Upper lobe of right lung (tissue), 1 donor: ENCODE measurements around the gene TCF12. TPM values are rescaled to one million over a fixed set of nuclear protein-coding genes. Genes with fewer than 3 reads are reported as not detected.

Experiments
- ATAC-seq: fragments of 200-7000 bp; cut with Tn5 transposase; one replicate; pipeline ENCODE4 v1.9.1; 2020; ENCODE audit warnings: mild to moderate bottlenecking, moderate library complexity
- DNase-seq: peaks from one replicate; pipeline ENCODE4 v3.0.0-alpha.2; 2020
- H3K27ac ChIP-seq: fragments of 200-600 bp; one replicate; pipeline ENCODE4 v1.8.0; 2022
- H3K27me3 ChIP-seq: fragments of 200-600 bp; one replicate; pipeline ENCODE4 v1.8.0; 2022; ENCODE audit warnings: mild to moderate bottlenecking
- H3K36me3 ChIP-seq: fragments of 200-600 bp; one replicate; pipeline ENCODE4 v1.8.0; 2022
- H3K4me1 ChIP-seq: fragments of 200-600 bp; one replicate; pipeline ENCODE4 v1.8.0; 2022
- H3K4me3 ChIP-seq: fragments of 200-600 bp; one replicate; pipeline ENCODE4 v1.8.0; 2022; ENCODE audit warnings: mild to moderate bottlenecking
- H3K9me3 ChIP-seq: fragments of 200-600 bp; one replicate; pipeline ENCODE4 v1.8.0; 2022
- CTCF ChIP-seq: fragments of 200-600 bp; IDR thresholded peaks from one replicate; pipeline ENCODE4 v1.8.0; 2022; ENCODE audit warnings: antibody characterized with exemption
- intact Hi-C: fragments of 100-400 bp; cut with DNase I; formaldehyde crosslinking; loops from one replicate; pipeline ENCODE4 v1.11.0; 2022
- total RNA-seq: library from RNA; stranded (reverse); fragmentation: NEBNext Ultra II Directional; extraction: Animal tissue kit (Norgen Biotek cat#: 25700); gene quantifications from one replicate; pipeline ENCODE4 v1.2.1, GENCODE V29; 2021
- donor health status: DM: no; HTN: yes; CAD: no; lungs with severe emphysema.

TCF12 gene
- total RNA-seq, 1 donor from 2014 or later = 103 TPM

- Histone ChIP-seq H3K27ac (no peak overlapping the region), H3K4me3 (peak overlapping the region; percentile 86), H3K9me3 (no peaks in the 10 kb centered on the region), H3K4me1 (peaks cover 34% of the 10 kb centered on the region), H3K27me3 (no peaks in the 10 kb centered on the region), H3K36me3 (peaks cover 11% of the 10 kb centered on the region)
- ATAC-seq = no peak
- intact Hi-C loops = no loop called here
- no peak for DNase-seq
- TF ChIP-seq CTCF = no peak
Measured at GRCh38 chr15:56920367-56920627, 1.9 kb downstream of the TCF12 start.

- H3K27me3 ChIP-seq = no peaks in the 10 kb centered on the region
- DNase-seq (no peak), ATAC-seq (no peak)
- no peak for TF ChIP-seq CTCF
- H3K36me3 ChIP-seq = peaks cover 11% of the 10 kb centered on the region
- intact Hi-C loops = no loop called here
- no peak overlapping the region for H3K4me3 ChIP-seq
- H3K27ac ChIP-seq = no peak overlapping the region
- H3K9me3 ChIP-seq = no peaks in the 10 kb centered on the region
- H3K4me1 ChIP-seq = peaks cover 25% of the 10 kb centered on the region
Measured at GRCh38 chr15:56923174-56923591, 4.7 kb downstream of the TCF12 start.

GRCh38 chr15:56927816-56928215, 9.4 kb downstream of the TCF12 start:
- Histone ChIP-seq H3K9me3 (no peaks in the 10 kb centered on the region), H3K4me1 (peaks cover 31% of the 10 kb centered on the region), H3K36me3 (no peaks in the 10 kb centered on the region), H3K27ac (no peak overlapping the region), H3K4me3 (no peak overlapping the region), H3K27me3 (no peaks in the 10 kb centered on the region)
- TF ChIP-seq CTCF = no peak
- ATAC-seq = no peak
- DNase-seq = no peak
- intact Hi-C loops = no loop called here

GRCh38 chr15:56929399-56929798, 11.0 kb downstream of the TCF12 start:
- Histone ChIP-seq H3K9me3 (no peaks in the 10 kb centered on the region), H3K27ac (no peak overlapping the region), H3K27me3 (no peaks in the 10 kb centered on the region), H3K4me1 (peaks cover 23% of the 10 kb centered on the region), H3K4me3 (no peak overlapping the region), H3K36me3 (no peaks in the 10 kb centered on the region)
- DNase-seq (no peak), ATAC-seq (no peak)
- no peak for TF ChIP-seq CTCF
- intact Hi-C loops = no loop called here

GRCh38 chr15:56929933-56930332, 11.5 kb downstream of the TCF12 start:
- intact Hi-C loops = no loop called here
- Histone ChIP-seq H3K4me3 (no peak overlapping the region), H3K27me3 (no peaks in the 10 kb centered on the region), H3K27ac (no peak overlapping the region), H3K4me1 (peaks cover 23% of the 10 kb centered on the region), H3K9me3 (no peaks in the 10 kb centered on the region), H3K36me3 (no peaks in the 10 kb centered on the region)
- DNase-seq = no peak
- no peak for TF ChIP-seq CTCF
- ATAC-seq = no peak

GRCh38 chr15:56930669-56931313, 12.3 kb downstream of the TCF12 start:
- Histone ChIP-seq H3K9me3 (no peaks in the 10 kb centered on the region), H3K27ac (no peak overlapping the region), H3K27me3 (no peaks in the 10 kb centered on the region), H3K36me3 (no peaks in the 10 kb centered on the region), H3K4me3 (no peak overlapping the region), H3K4me1 (peaks cover 23% of the 10 kb centered on the region)
- TF ChIP-seq CTCF = no peak
- intact Hi-C loops = no loop called here
- no peak for ATAC-seq
- DNase-seq = no peak
